Measurements from ENCODE around the gene DNMT3B. TPM values are rescaled to one million over a fixed set of nuclear protein-coding genes. Genes with fewer than 3 reads are reported as not detected.
A peak's percentile ranks its signal among the peaks of the same experiment; 100 is the strongest.

Gene DNMT3B
- total RNA-seq, 2 experiments from 2014 or later: 0.28 to 0.33 TPM

GRCh38 chr20:32772046-32772445, 9.9 kb downstream of the DNMT3B start:
- DNase-seq (no peak), ATAC-seq (ENCODE audit: poor library complexity) (no peak)
- Mint-ChIP-seq H3K27me3 (no peaks in the 10 kb centered on the region), H3K9me3 (no peaks in the 10 kb centered on the region), H3K36me3 (ENCODE audit: low read depth) (no peaks in the 10 kb centered on the region), H3K27ac (peak overlapping the region; percentile 15), H3K4me1 (ENCODE audit: low read depth) (peaks cover 18% of the 10 kb centered on the region), H3K4me3 (no peak overlapping the region)
- H3K27ac ChIP-seq (ENCODE audit: low read depth in 1 of 2, low read length in 2 of 2): no peak overlapping the region
- no peak overlapping the region for H3K4me3 ChIP-seq (ENCODE audit: low read length)
- CTCF ChIA-PET: no interaction called here
- POLR2A ChIA-PET: interaction anchor here (1.5 kb wide), 1 partner anchor 9 kb away, joined by 5 read pairs; no protein-coding TSS in a partner anchor
- H3K36me3 ChIP-seq (ENCODE audit: insufficient read depth, low read length): no peaks in the 10 kb centered on the region
- H3K27me3 ChIP-seq (ENCODE audit: control insufficient read depth in 1 of 2, insufficient read depth in 2 of 2, low read length in 2 of 2): no peaks in the 10 kb centered on the region
- intact Hi-C loops (cut with DNase I, micrococcal nuclease): loop anchor here in 1 of 2 experiments (10.0 kb wide), 1 partner anchor 247 kb away; no protein-coding TSS in a partner anchor
- no peak for TF ChIP-seq CTCF (IDR thresholded peaks at IDR 0.05)
- no peaks in the 10 kb centered on the region for H3K9me3 ChIP-seq (ENCODE audit: control insufficient read depth in 1 of 2, insufficient read depth in 1 of 2, low read length in 2 of 2)
- H3K4me1 ChIP-seq (ENCODE audit: insufficient read depth, low read length): peaks cover 14% of the 10 kb centered on the region

GRCh38 chr20:32773223-32773622, 11.0 kb downstream of the DNMT3B start:
- Mint-ChIP-seq H3K27me3 (no peaks in the 10 kb centered on the region), H3K9me3 (no peaks in the 10 kb centered on the region), H3K36me3 (ENCODE audit: low read depth) (no peaks in the 10 kb centered on the region), H3K4me3 (no peak overlapping the region), H3K27ac (no peak overlapping the region), H3K4me1 (ENCODE audit: low read depth) (peaks cover 18% of the 10 kb centered on the region)
- ChIA-PET POLR2A (no interaction called here), CTCF (interaction anchor here (0.7 kb wide), 1 partner anchor 77 kb away, joined by 3 read pairs; no protein-coding TSS in a partner anchor)
- H3K9me3 ChIP-seq (ENCODE audit: control insufficient read depth in 1 of 2, insufficient read depth in 1 of 2, low read length in 2 of 2): no peaks in the 10 kb centered on the region
- H3K4me3 ChIP-seq (ENCODE audit: low read length): no peak overlapping the region
- intact Hi-C loops (cut with DNase I, micrococcal nuclease): loop anchor here in 1 of 2 experiments (10.0 kb wide), 1 partner anchor 248 kb away; no protein-coding TSS in a partner anchor
- H3K27me3 ChIP-seq (ENCODE audit: control insufficient read depth in 1 of 2, insufficient read depth in 2 of 2, low read length in 2 of 2): no peaks in the 10 kb centered on the region
- TF ChIP-seq CTCF (IDR thresholded peaks at IDR 0.05): no peak
- no peak for DNase-seq
- H3K4me1 ChIP-seq (ENCODE audit: insufficient read depth, low read length): peaks cover 14% of the 10 kb centered on the region
- no peaks in the 10 kb centered on the region for H3K36me3 ChIP-seq (ENCODE audit: insufficient read depth, low read length)
- no peak overlapping the region for H3K27ac ChIP-seq (ENCODE audit: low read depth in 1 of 2, low read length in 2 of 2)
- no peak for ATAC-seq (ENCODE audit: poor library complexity)

- no peak for TF ChIP-seq CTCF (IDR thresholded peaks at IDR 0.05)
- Histone ChIP-seq H3K4me3 (ENCODE audit: low read length) (no peak overlapping the region), H3K27ac (ENCODE audit: low read depth in 1 of 2, low read length in 2 of 2) (no peak overlapping the region), H3K36me3 (ENCODE audit: insufficient read depth, low read length) (no peaks in the 10 kb centered on the region), H3K27me3 (ENCODE audit: control insufficient read depth in 1 of 2, insufficient read depth in 2 of 2, low read length in 2 of 2) (no peaks in the 10 kb centered on the region), H3K9me3 (ENCODE audit: control insufficient read depth in 1 of 2, insufficient read depth in 1 of 2, low read length in 2 of 2) (no peaks in the 10 kb centered on the region), H3K4me1 (ENCODE audit: insufficient read depth, low read length) (peaks cover 18% of the 10 kb centered on the region)
- ATAC-seq (ENCODE audit: poor library complexity) (no peak), DNase-seq (no peak)
- H3K27ac Mint-ChIP-seq: no peak overlapping the region
- intact Hi-C loops (cut with DNase I, micrococcal nuclease): loop anchor here in 1 of 2 experiments (10.0 kb wide), 1 partner anchor 249 kb away; no protein-coding TSS in a partner anchor
- CTCF ChIA-PET: no interaction called here
- no peaks in the 10 kb centered on the region for H3K27me3 Mint-ChIP-seq
- peaks cover 24% of the 10 kb centered on the region for H3K4me1 Mint-ChIP-seq (ENCODE audit: low read depth)
- H3K4me3 Mint-ChIP-seq: no peak overlapping the region
- no peaks in the 10 kb centered on the region for H3K9me3 Mint-ChIP-seq
- no peaks in the 10 kb centered on the region for H3K36me3 Mint-ChIP-seq (ENCODE audit: low read depth)
- POLR2A ChIA-PET: no interaction called here
Measured at GRCh38 chr20:32773855-32774254, 11.7 kb downstream of the DNMT3B start.
